Subcutaneous abdominal adipose tissue (tissue), 5 donors: ENCODE data around the gene RDM1.

ENCODE experiments used
- H3K27ac ChIP-seq: one replicate; pipeline ENCODE4 v1.7.0; 2013; ENCODE audit warnings: low read depth, mild to moderate bottlenecking, inconsistent platforms, low read length, moderate library complexity
- H3K27me3 ChIP-seq, 5 donors: one replicate each; pipeline ENCODE4 v1.7.0; 2013; ENCODE audit warnings: low read length in 5 of 5, inconsistent platforms in 1 of 5; ENCODE audit not compliant: control insufficient read depth in 5 of 5, insufficient read depth in 4 of 5
- H3K36me3 ChIP-seq, 5 donors: one replicate each; pipeline ENCODE4 v1.7.0; 2013; ENCODE audit warnings: low read length in 5 of 5; ENCODE audit not compliant: control insufficient read depth in 5 of 5, insufficient read depth in 5 of 5
- H3K4me1 ChIP-seq, 5 donors: one replicate each; pipeline ENCODE4 v1.7.0; 2013; ENCODE audit warnings: low read length in 5 of 5, mild to moderate bottlenecking in 3 of 5, moderate library complexity in 1 of 5; ENCODE audit not compliant: control insufficient read depth in 5 of 5, insufficient read depth in 5 of 5
- H3K4me3 ChIP-seq, 5 donors: one replicate each; pipeline ENCODE4 v1.7.0; 2013; ENCODE audit warnings: low read length in 5 of 5, low read depth in 1 of 5
- H3K9ac ChIP-seq, 5 donors: one replicate each; pipeline ENCODE4 v1.7.0; 2013; ENCODE audit warnings: low read length in 5 of 5, mild to moderate bottlenecking in 4 of 5, moderate library complexity in 3 of 5
- H3K9me3 ChIP-seq, 5 donors: one replicate each; pipeline ENCODE4 v1.7.0; 2013; ENCODE audit warnings: low read length in 5 of 5; ENCODE audit not compliant: control insufficient read depth in 5 of 5
- donor health status: healthy.
- donor health status: healthy.
- donor health status: healthy.
- donor health status: healthy.
- donor health status: healthy.

Gene RDM1, protein sequence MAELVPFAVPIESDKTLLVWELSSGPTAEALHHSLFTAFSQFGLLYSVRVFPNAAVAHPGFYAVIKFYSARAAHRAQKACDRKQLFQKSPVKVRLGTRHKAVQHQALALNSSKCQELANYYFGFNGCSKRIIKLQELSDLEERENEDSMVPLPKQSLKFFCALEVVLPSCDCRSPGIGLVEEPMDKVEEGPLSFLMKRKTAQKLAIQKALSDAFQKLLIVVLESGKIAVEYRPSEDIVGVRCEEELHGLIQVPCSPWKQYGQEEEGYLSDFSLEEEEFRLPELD

DNA sequence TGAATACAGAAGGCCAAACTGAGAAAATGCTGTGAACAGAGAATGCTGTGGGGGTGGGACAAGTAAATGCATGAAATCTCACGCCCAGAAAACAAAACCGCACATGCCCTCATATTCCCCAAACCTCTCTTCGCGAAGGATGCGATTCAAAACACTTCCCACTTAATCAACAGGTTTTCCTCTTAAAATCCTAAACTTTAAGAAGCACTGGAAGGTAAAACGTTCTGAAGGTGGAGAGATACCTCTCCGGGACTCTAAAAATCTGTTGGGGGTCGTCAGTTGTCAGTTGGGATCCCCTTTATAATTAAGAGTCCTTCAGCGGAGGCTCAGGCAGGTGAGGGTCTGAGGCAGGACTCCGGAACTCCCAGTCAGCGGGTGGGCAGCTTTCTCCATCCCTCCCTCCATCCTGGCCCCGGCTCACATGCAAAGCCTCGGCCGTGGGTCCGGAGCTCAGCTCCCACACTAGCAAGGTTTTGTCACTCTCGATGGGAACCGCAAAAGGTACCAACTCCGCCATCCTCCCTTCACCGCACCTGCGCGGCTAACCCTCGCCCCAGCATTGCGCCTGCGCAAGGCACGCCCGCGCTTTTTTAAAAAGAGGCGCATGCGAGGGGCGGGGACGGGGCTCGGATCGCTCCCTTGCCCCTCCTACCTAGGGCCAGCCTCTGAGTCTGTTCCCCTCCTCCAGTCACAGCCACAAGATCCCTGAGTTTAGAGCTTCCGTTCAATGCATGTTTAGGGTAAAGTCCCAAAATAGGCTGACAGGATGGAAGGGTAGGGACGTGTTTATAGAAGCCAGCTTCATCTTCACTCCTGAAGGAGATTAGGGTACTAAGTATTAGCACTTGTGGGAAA, at the start of gene RDM1:
TSS of gene RDM1 (minus strand) at position 563 of the 855 bp plus-strand sequence. CDS start at position 517, 46 bp downstream.
- Histone ChIP-seq H3K4me1 (peaks cover 3 to 23% (median 20%) of the 10 kb centered on the region in 5 donors), H3K27me3 (peaks cover 0 to 8% (median 3%) of the 10 kb centered on the region in 5 donors), H3K27ac (no peak within 1 kb of the TSS), H3K36me3 (no peaks in the 10 kb centered on the region), H3K9ac (no peak within 1 kb of the TSS), H3K4me3 (peak within 1 kb of the TSS in 4 of 5 donors; percentile 19 to 54 (median 44)), H3K9me3 (no peaks in the 10 kb centered on the region)

- Histone ChIP-seq H3K4me3 (no peak overlapping the region), H3K9me3 (no peaks in the 10 kb centered on the region), H3K27me3 (peaks cover 0 to 5% (median 0%) of the 10 kb centered on the region in 5 donors), H3K4me1 (peaks cover 0 to 34% (median 10%) of the 10 kb centered on the region in 5 donors), H3K9ac (no peak overlapping the region), H3K27ac (no peak overlapping the region), H3K36me3 (peaks cover 0 to 6% (median 0%) of the 10 kb centered on the region in 5 donors)
Observed at GRCh38 chr17:35978346-35978745, 47.8 kb upstream of the RDM1 start.

DNA sequence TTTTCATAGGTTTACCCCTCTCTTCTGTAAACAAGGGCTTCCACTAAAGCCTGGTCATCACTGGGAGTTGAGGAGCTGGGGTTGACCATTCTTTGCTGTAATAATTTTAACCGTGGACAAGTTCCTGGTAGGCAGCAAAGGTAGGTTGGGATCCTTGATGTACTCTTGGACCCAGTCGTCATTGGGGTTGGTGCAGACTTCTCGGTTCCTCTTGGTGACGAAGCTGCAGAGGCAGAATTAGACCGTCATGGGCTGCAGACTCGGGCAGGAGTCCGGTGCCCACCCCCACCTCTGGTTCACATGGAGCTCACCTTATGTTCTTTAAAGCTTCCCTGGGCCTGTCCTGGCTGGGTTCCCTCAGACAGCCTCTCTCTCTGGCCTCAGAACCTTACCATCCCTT, 46.9 kb upstream of the RDM1 start:
- Histone ChIP-seq H3K4me1 (peaks cover 0 to 33% (median 10%) of the 10 kb centered on the region in 5 donors), H3K9me3 (no peaks in the 10 kb centered on the region), H3K27ac (no peak overlapping the region), H3K4me3 (no peak overlapping the region), H3K9ac (no peak overlapping the region), H3K27me3 (peaks cover 0 to 5% (median 0%) of the 10 kb centered on the region in 5 donors), H3K36me3 (peaks cover 0 to 6% (median 0%) of the 10 kb centered on the region in 5 donors)

GRCh38 chr17:35973333-35974260, 43.0 kb upstream of the RDM1 start:
- Histone ChIP-seq H3K36me3 (no peaks in the 10 kb centered on the region), H3K4me1 (peaks cover 2 to 41% (median 14%) of the 10 kb centered on the region in 5 donors), H3K9ac (no peak overlapping the region), H3K9me3 (no peaks in the 10 kb centered on the region), H3K27ac (peak overlapping the region; percentile 27), H3K4me3 (no peak overlapping the region), H3K27me3 (peaks cover 0 to 5% (median 0%) of the 10 kb centered on the region in 5 donors)

- Histone ChIP-seq H3K4me3 (no peak overlapping the region), H3K4me1 (peaks cover 2 to 41% (median 14%) of the 10 kb centered on the region in 5 donors), H3K27me3 (peaks cover 0 to 1% (median 0%) of the 10 kb centered on the region in 5 donors), H3K36me3 (no peaks in the 10 kb centered on the region), H3K9ac (no peak overlapping the region), H3K27ac (peak overlapping the region; percentile 27), H3K9me3 (no peaks in the 10 kb centered on the region)
Observed at GRCh38 chr17:35972945-35973332, 42.4 kb upstream of the RDM1 start.

DNA sequence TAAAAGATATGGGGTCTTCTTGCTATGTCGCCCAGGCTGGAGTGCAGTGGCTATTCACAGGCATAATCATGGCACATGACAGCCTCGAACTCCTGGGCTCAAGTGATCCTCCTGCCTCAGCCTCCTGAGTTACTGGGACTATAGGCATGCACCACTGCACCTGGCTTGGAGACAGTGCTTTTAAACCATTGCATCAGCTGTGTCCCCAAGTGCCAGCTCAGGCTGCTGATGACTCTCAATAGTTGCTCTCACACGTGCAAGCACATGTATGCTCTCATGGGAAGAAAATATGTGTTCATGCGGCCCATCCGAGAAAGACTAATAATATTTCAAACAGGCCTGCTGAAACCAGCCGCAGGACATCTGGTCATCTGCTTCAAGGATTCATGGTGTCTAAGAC, 42.0 kb upstream of the RDM1 start:
- peaks cover 2 to 41% (median 14%) of the 10 kb centered on the region in 5 donors for H3K4me1 ChIP-seq
- H3K9ac ChIP-seq, result no peak overlapping the region

DNA sequence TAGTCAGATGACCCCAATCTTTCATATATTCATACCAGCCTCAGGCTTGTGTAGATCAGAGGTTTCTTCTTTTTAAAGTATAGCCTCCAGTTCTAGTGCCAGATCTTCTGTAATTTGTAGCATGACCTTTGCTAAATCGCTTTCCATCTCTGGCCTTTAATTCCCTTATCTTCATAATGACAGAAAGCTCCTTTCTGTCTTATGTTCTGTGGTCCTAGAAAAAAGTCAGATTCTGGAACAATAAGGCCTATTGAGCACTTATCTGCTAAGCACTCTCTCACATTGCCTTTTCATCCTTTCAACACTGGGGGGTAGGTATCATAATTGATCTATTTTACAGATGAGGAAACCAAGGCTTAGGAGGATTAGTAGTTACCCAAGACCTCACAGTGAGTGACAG, 41.5 kb upstream of the RDM1 start:
- Histone ChIP-seq H3K9ac (no peak overlapping the region), H3K36me3 (no peaks in the 10 kb centered on the region), H3K4me3 (no peak overlapping the region), H3K27ac (no peak overlapping the region), H3K4me1 (peaks cover 2 to 41% (median 14%) of the 10 kb centered on the region in 5 donors), H3K27me3 (no peaks in the 10 kb centered on the region), H3K9me3 (no peaks in the 10 kb centered on the region)

More for the DNA sequence above, 42.0 kb upstream of the RDM1 start:
- H3K4me3 ChIP-seq, result no peak overlapping the region
- no peaks in the 10 kb centered on the region for H3K36me3 ChIP-seq
- no peaks in the 10 kb centered on the region for H3K9me3 ChIP-seq
- H3K27ac ChIP-seq, result peak overlapping the region; percentile 27
- no peaks in the 10 kb centered on the region for H3K27me3 ChIP-seq

DNA sequence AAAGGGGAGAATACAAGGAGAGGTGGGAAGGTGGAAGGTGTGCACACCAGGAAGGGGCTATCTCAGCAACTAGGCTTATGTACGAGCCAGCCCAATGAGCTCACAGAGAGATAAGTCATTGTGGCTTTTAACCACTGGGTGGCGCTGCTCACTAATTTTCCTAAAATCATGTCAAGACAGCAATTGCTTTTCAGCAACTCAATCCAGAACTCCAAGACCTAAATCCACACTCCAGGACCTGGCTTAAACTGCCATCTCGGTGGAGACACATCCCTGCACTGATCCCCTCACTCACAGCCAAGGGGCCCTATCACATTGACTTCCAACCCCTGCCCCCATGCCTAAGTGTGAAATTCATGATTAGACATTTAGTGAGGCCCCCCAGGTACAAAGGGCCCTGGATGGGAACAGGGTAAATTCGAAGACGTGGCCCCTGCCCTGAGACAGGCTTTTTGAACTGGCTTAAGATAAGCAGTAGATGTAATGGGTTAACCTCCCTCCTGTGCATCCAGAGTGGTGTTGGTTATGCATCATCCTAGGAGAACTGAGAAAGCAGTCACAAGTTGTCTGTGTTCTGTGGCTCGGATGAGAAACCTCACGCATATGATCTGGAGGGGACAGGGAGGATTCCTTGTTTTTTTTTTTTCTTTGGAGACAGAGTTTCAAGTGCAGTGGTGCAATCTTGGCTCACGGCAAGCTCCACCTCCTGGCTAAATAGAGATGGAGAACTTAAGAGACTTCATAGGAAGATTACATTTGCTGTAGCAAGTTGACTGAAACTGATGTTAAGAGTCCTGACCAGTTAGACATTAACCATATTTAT, 39.2 kb upstream of the RDM1 start:
- Histone ChIP-seq H3K9me3 (no peaks in the 10 kb centered on the region), H3K27ac (no peak overlapping the region), H3K27me3 (no peaks in the 10 kb centered on the region), H3K4me1 (peaks cover 0 to 35% (median 10%) of the 10 kb centered on the region in 5 donors), H3K36me3 (no peaks in the 10 kb centered on the region), H3K4me3 (no peak overlapping the region), H3K9ac (no peak overlapping the region)

- Histone ChIP-seq H3K36me3 (no peaks in the 10 kb centered on the region), H3K4me3 (no peak overlapping the region), H3K27ac (no peak overlapping the region), H3K9ac (no peak overlapping the region), H3K27me3 (no peaks in the 10 kb centered on the region), H3K9me3 (no peaks in the 10 kb centered on the region), H3K4me1 (peaks cover 0 to 30% (median 6%) of the 10 kb centered on the region in 5 donors)
Observed at GRCh38 chr17:35968520-35969054, 38.0 kb upstream of the RDM1 start.
